Right ventricle myocardium inferior (tissue), 1 donor: ENCODE data around the gene GMPR2. TPM values are rescaled to one million over a fixed set of nuclear protein-coding genes. Genes with fewer than 3 reads are reported as not detected.
"Not testable (repeated sequence)": the region's sequence is repeated elsewhere in the genome, so short reads cannot be mapped to it uniquely, and the experiment has no call there.

Experiments used
- ATAC-seq: fragments of 200-7000 bp; cut with Tn5 transposase; one replicate; pipeline ENCODE4 v1.9.1; 2020; ENCODE audit warnings: mild to moderate bottlenecking, moderate library complexity
- DNase-seq: peaks from one replicate; pipeline ENCODE4 v3.0.0; 2021; ENCODE audit errors: missing footprints
- intact Hi-C: fragments of 100-400 bp; cut with DNase I; formaldehyde crosslinking; loops from one replicate; pipeline ENCODE4 v1.11.0; 2022
- total RNA-seq: library from RNA; stranded (reverse); fragmentation: NEBNext Ultra II Directional; extraction: Animal tissue kit (Norgen Biotek cat#: 25700); gene quantifications from one replicate; pipeline ENCODE4 v1.2.1, GENCODE V29; 2021
- donor health status: DM: no; HTN: yes; CAD: no; lungs with severe emphysema.

The GMPR2 gene
- total RNA-seq, 1 donor from 2014 or later: 29.1 TPM

DNA sequence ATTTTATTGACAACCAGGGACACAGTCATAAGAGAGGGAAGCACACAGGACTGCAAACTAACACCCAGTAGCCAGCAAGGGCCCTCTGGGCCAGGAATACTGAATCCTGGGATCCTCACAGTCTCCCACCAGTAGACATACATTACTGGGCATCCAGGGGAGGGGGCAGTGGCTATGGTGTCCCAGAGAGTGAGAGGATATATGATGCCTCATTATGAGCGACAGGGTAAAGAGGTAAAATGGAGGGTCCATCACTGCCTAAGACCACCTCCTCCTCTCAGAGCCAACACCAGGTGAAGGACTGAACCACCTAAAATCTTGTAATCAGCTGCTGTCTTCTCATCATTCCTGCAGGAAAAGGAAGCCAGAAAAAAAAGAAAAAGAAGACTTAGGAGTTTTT, 15.9 kb upstream of the GMPR2 start:
- intact Hi-C loops: loop anchor here (2.0 kb wide), 1 partner anchor 16 kb away; the partner anchor contains the start of genes GMPR2 and NEDD8
- not testable (repeated sequence) for DNase-seq, ATAC-seq

DNA sequence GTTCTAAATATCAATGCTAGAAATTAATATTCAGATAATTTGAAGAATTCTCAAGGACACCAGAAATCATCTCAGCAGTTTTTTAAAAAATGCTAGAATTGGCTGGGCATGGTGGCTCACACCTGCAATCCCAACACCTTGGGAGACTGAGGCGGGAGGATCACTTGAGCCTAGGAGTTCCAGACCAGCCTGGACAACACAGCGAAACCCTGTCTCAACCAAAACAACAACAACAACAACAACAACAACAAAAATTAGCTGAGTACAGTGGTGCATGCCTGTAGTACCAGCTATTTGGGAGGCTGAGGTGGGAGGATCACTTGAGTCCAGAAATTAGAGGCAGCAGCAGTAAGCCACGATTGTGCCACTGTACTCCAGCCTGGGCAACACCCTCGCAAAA, 13.6 kb upstream of the GMPR2 start:
- no peak for DNase-seq
- no peak for ATAC-seq
- intact Hi-C loops: no loop called here

DNA sequence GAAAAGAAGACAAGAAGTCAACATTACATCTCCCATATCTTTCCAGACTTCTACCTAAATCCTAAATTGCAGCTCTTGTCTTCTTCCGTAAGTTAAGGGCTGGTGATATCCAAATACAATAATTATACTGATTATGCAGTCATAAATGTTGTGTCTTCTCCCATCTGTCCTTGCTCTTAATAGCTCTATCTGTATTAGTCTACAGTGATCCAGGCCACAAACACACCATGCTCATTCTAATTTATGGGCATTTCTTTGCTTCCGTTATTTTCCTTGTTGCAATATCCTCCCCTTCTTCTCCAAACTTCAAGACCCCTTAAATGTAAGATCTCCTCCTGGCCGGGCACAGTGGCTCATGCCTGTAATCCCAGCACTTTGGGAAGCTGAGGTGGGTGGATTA, 13.2 kb upstream of the GMPR2 start:
- intact Hi-C loops: no loop called here
- ATAC-seq (no peak), DNase-seq (no peak)

DNA sequence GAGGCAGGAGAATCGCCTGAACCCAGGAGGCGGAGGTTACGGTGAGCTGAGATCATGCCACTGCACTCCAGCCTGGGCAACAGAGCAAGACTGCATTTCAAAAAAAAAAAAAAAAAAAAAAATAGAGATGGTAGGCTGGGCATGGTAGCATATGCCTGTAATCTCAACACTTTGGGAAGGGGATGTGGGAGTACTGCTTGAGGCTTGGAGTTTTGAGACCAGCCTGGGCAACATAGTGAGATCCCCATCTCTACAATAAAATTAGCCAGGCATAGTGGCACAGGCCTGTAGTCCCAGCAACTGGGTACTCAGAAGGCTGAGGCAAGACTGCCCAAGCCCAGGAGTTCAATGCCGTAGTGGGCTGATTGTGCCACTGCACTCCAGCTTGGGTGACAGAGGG, 9.7 kb upstream of the GMPR2 start:
- intact Hi-C loops, DNase-seq, ATAC-seq: not testable (repeated sequence)

DNA sequence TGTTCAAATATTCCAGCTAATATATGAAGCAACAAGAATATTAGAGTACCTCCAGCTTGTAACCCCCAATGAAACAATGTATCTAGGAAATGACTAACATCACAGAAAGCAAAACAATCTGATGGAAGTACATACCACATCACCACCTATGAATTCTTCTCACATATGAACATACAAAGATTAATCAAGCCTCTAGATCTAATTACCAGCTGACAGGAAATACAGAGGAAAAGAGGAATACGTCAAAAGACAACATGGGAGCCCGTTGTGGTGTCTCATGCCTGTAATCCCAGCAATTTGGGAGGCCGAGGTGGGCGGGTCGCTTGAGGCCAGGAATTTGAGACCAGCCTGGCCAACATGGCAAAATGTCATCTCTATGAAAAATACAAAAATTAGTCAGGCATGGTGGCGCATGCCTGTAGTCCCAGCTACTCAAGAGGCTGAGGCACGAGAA, 8.1 kb upstream of the GMPR2 start:
- intact Hi-C loops: no loop called here
- ATAC-seq: no peak
- DNase-seq: no peak

DNA sequence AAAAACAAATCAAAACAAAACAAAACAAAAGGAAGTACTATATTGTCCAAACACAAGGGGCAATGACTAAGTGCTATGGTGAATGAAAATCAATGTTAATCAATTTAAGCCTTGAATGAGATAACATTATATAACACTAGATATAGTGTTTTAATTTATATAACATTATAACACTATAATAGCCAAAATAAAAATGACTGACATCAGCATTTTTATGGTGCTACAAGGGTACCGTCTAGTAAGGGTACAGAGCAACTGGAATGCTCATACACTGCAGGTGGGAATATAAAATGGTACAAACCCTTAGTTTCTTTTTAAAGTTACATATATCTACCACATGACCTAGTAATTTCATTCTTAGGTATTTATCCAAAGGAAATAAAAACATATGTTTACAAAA, 6.3 kb upstream of the GMPR2 start:
- intact Hi-C loops: no loop called here
- no peak for DNase-seq
- no peak for ATAC-seq

DNA sequence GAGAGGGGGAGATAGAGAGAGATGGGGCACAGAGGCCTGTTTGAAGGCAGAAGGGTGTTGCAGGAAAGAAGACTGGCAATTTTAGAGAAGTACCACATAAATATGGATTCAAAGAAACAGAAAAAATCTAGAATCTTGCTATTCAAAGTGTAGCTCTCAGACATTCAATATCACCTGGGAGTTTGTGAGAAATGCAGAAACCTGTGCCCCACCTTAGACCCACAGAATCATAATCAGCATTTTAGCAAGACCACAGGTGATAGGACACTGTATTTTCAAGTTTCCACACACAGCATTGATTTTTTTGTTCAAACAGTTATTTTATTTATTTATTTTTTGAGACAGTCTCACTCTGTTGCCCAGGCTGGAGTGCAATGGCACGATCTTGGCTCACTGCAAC, 3.8 kb upstream of the GMPR2 start:
- DNase-seq: no peak
- intact Hi-C loops: no loop called here
- ATAC-seq: no peak

DNA sequence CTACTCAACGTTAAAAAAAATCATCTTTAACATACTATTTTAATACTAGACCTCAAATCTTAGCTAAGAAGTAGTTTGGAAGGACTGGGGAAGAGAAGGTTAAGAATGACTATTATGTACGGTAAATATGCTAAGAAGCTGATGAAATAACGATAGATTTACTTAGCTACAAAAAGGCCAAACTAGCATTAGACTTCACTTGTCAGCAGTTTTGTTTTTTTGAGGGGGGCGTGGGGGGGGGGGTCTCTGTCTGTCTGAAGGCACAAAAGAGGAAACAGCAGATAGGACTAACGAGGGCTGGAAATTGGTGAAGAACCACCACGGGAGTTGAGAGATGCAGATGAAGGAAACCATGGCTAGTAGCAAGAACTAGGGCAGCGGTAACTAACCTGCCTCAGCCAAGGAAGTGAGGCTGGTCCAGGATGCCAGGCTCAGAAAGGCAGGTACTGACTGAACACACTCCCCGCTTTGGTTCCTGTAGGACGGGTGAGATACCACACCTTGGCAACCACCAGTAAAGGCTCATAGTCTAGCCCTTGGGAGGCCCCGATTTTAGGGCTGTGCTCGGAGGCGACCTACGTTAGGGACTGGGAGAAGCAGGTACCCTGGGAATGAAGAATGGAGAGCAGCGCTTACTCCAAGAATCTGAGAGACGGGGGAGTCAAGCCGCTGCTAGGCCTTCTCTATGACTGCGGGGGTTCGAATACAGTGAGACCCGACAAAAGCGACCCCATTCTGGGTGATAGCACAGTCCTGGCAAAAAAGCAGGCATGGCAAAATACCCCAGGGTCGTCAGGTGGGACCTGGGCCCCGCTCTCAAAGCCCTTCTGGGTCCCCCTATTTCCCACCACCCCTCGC, 1.2 kb upstream of the GMPR2 start:
- intact Hi-C loops: loop anchor here (2.0 kb wide), 1 partner anchor 15 kb away; the partner anchor contains the start of gene MDP1
- DNase-seq (no peak), ATAC-seq (no peak)

DNA sequence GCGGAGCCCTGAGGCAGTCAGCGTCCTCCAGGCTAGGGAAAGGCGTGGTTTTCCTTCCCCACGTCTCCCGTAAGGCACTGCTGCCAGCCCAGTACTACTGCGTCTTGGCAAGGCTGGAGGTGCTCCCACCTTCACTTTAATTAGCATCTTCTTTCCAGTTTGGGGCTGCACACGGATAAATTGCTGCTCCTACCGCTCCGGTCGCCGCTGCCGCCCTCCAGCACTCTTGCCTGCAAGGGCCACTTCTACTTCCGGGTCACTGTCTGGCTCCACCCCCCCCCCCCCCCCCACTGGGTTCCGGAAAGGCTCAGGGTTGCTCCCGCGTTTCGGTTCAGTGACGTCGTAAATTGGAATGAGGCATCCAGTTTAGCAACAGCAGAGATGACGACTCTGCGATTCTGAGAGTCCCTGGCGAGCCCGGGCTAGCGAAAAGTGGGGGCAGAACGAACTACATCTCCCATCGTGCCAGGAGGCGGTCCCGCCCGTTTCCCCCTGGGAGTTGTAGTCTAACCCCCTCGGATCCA, 546 bp upstream of the GMPR2 start, which contains the start of gene NEDD8:
Gene NEDD8, minus strand, starts transcription at position 247 of the 524 bp plus-strand sequence. Its CDS starts 100 bp downstream, at position 147.
- intact Hi-C loops: loop anchor here (2.0 kb wide), 1 partner anchor 15 kb away; the partner anchor contains the start of gene MDP1
- DNase-seq (peak; percentile 96), ATAC-seq (peak; percentile 91)

DNA sequence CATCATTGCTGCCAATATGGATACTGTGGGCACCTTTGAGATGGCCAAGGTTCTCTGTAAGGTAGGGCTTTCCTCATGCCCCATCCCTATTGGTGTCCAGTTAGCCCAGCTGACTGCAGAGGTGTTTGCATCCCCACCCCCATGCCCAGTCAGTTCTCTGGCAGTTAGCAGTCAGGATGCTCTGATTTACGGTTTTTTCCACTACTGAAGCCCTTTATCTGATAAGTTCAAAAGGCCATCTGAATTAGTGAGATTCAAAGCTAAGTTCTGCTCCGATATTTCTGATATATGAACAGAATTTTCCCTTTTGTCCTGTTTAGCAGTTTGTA, 773 bp downstream of the GMPR2 start:
- intact Hi-C loops: loop anchor here (2.0 kb wide), 1 partner anchor 17 kb away; the partner anchor contains the start of gene MDP1
- no peak for DNase-seq
- no peak for ATAC-seq

DNA sequence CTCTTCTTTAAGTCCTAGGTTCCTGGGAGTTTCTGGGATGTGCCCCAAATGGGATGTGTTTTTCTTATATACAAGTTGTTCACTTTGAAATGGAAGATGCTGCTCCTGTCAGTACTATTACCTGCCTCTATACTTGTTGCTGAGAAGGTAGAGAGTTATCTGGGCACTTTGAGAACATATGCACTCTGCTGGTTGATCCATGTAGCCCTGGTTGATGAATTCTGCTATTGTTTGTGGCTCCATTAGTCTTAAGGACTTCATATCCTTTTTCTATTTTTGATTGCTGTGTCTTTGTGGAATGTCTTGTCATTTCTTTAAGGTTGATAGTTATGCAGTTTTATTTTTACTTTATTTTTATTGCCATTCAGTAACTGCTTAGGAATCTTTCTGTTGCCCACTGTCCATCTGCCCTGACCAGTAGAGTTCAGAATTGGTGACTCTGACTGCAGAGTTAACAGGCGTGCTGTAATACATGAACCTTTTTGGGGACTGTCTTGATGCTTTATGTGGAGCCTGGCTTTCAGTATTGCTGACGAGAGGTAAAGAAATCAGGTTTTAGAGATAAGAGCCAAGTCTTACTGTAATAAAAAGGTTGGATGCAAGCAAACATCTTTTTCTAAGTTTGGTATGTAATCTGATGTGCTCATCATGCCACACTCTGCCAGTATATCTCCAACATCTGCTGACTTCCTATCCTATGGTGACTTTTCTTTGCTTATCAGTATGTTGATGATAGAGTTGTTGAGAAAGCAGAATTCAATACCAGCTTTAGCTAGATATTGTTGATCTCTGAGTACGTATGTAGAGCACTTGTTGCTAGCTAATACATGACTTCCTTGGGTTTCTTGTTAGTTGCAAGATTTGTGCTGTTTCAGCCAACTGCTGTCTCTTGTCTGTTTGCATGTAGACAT, 1.6 kb downstream of the GMPR2 start:
- ATAC-seq (no peak), DNase-seq (no peak)
- intact Hi-C loops: no loop called here

DNA sequence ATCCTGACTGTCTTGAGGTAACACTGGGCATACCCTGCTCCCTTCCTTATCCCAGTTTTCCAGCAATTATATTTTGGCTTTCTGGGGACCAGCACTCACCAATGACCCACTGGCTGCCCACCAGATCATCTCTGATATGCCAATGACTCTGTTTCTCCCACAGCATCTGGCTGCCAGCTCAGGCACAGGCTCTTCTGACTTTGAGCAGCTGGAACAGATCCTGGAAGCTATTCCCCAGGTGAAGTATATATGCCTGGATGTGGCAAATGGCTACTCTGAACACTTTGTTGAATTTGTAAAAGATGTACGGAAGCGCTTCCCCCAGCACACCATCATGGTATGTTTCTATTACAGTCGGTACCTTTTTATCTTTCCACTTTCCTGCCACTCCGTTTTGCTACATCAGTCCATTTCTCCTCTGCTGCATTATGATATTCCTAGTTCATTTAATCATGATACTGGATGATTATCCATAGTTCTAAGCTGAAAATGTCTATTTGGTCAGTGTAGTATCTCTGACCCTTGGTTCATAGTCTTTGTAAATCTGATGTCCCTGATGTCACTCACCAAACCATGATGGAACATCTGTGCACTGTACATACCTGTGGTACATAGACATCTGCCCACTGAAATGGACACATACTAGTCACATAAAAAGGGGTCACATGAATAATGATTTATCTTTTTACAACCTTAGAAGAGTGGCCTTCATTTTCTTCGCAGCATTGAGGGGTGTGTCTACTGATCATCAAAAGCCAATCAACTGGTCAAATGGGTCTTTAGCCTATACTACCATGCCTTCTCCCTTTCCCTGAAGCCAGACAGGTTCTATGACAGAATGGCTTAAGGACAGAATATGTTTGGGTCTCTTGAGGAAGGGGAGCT, 3.3 kb downstream of the GMPR2 start:
- DNase-seq (no peak), ATAC-seq (no peak)
- intact Hi-C loops: no loop called here

DNA sequence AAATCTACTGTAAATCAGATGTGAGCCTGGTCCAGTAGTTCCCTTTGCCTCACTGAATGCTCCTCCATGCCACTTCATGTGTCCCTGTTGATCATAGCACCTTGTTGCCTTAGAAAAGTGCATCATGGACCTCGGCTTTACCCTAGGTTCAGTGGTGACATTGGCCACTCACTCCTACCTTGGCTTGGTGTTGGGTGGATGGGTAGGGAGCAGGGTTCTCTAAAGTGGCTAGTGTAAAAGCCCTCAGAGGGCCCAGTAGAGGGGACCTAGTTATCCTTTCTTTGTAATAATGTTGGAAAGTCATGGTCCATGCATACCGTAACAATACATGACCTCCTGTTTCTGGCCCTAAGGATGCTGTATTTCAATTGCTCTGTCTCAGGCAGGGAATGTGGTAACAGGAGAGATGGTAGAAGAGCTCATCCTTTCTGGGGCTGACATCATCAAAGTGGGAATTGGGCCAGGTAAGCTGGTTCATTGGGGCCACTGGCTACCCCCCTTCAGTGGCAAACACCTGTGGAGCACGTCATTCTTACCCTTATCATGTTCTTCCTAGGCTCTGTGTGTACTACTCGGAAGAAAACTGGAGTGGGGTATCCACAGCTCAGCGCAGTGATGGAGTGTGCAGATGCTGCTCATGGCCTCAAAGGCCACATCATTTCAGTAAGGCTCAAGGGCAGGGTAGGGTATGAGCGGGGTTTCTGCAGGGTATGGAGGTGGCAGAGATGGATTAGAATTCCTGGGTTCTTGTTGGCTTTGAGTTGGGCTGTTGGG, 4.1 kb downstream of the GMPR2 start:
- intact Hi-C loops: no loop called here
- ATAC-seq (no peak), DNase-seq (no peak)

DNA sequence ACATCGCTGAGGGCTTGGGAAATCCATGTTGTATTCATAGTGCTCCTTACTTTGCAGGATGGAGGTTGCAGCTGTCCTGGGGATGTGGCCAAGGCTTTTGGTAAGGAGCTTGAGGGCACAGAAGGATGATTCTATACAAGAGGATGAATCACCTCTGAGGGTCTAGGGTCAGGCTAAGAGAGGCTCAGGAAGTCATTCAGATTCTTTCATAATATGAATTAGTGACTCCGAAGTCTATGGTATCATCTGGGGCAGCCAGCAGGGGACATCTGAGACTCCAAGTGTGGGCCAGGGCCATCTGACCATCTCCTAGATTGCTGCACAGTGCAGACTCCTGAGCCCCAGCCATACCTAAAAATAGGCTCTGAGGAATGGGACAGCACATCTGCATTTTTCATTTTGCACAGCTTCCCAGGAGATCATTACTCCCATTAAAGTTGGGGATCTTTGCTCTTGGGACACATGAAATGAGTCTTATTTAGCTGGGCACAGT, 4.8 kb downstream of the GMPR2 start:
- ATAC-seq (no peak), DNase-seq (no peak)
- intact Hi-C loops: no loop called here

DNA sequence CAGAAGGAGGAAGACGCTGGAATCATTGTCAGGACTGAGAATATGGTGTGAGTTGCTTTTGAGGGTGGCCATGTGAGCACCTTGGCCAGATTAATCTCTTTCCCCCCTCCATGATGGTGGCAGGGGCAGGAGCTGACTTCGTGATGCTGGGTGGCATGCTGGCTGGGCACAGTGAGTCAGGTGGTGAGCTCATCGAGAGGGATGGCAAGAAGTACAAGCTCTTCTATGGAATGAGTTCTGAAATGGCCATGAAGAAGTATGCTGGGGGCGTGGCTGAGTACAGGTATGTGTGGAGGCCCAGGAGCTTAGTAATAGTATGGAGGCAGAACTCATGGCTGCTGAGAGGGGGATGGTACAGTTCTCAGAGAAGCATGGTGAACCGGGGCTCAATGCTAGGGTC, 5.4 kb downstream of the GMPR2 start:
- intact Hi-C loops: loop anchor here (2.0 kb wide), 1 partner anchor 49 kb away; the partner anchor contains the start of gene IPO4
- no peak for ATAC-seq
- no peak for DNase-seq

DNA sequence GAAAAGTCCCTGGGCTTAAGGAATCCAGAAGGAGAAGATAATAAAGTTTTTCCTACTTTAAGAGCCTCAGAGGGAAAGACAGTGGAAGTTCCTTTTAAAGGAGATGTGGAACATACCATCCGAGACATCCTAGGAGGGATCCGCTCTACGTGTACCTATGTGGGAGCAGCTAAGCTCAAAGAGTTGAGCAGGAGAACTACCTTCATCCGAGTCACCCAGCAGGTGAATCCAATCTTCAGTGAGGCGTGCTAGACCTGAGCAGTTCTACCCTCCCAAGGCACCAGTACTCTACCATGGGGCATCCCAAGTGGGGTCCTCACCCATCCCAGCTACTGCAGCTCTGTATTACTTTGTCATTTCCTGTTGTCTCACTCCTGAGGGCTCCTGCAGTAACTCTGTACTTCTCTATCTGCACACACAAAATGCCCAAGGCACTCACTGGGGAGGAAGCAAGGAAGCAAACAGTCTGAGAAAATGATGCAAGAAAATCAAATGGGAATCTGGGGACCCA, 5.9 kb downstream of the GMPR2 start:
- DNase-seq (no peak), ATAC-seq (no peak)
- intact Hi-C loops: loop anchor here (2.0 kb wide), 1 partner anchor 50 kb away; the partner anchor contains the start of gene IPO4
